HG03108 (cell line): ENCODE data around the gene TTLL6.
"Not testable (repeated sequence)": the region's sequence is repeated elsewhere in the genome, so short reads cannot be mapped to it uniquely, and the experiment has no call there.

Experiments
- ATAC-seq: cut with Tn5 transposase; IDR thresholded peaks from one replicate; pipeline ENCODE4 v1.9.1; 2021; ENCODE audit warnings: moderate library complexity; ENCODE audit not compliant: unreplicated experiment

TTLL6 gene

DNA sequence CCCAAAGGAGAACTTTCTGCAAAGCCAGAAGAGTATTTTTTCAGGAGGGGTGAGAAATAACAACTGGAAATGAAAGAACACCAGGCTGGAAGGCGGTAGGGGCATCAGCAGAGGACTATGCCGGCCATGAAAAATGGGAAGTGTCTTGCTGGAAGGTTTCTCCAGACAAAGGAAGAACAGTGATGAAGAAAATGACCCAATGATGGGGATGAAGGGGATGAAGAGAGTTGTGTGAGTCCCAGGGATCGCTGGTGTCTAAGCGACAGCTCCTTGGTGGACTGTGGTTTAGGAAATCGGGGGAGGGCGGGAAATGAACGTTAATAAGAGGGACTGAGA lies 623 bp downstream of the TTLL6 start:
- no peak for ATAC-seq

- ATAC-seq: no peak
Measured at GRCh38 chr17:48815311-48815710, 1.7 kb downstream of the TTLL6 start.

DNA sequence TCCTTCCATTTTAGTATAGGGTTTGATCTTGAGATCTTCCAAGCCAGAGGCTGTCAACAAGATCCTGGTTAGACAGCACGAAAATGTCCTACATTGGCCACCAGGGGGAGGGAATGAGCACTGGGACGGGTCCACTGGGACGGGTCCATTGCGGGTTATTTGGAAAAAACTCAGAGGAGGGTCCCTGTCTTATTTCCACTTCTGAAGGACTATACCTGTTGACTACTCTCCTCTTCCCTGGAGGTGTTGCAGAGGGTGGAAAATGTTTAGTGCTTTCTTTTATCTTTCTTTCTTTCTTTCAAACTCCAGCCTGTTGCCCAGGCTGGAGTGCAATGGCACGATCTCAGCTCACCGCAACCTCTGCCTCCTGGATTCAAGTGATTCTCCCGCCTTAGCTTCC lies 2.5 kb downstream of the TTLL6 start:
- ATAC-seq: no peak

- ATAC-seq: no peak
Measured at GRCh38 chr17:48812001-48812400, 5.0 kb downstream of the TTLL6 start.

GRCh38 chr17:48809182-48809581 lies 7.8 kb downstream of the TTLL6 start:
- no peak for ATAC-seq

DNA sequence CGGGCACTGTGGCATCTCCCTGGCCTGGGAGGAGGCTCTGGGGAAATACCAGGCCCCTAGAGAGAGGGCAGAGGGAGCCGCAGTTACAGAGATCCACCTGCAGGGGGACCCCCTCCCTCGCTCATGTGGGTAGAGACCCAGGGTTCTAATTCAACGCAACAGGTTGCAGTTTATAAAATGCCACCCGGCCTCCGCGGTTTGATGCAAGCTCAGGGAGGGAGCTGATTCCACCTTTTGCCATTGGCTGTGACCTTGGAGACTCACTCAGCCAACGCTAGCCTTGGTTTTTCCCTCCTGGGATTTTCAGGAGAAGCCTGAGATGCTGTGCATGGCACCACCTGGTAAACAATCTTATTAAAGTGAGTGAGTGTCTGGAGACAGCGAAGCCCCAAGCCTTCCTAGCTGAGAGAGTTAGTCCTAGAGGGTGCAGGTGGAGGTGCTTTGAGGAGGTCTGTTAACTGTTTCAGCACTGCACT lies 12.1 kb downstream of the TTLL6 start:
- no peak for ATAC-seq

DNA sequence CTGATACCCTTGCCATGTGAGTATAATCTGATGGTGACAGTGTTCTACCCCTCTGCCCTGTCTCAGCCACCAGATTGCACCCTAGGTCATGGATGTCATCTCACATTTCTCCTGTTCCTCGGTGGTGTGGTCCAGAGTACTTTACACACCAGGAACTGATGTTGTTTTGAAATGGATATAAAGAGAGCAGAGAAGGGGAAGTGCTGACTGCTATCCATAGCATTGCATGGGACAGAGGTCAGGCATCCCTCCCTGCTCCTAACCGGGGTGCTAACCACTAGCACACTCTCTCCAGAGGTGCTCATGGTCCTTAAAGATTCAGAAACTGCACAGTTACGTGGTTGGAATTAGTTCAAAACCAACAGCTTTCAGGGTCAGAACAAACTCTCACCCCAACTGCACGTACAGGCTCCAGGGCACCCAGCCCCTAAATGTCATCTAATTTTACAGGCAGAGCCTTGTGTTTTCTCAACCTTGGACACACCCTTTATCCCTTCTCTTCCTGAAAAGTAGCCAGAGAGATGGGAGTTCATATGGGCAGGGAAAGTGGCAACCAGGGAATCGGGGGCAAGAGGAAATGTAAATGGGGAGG lies 16.3 kb downstream of the TTLL6 start:
- no peak for ATAC-seq

DNA sequence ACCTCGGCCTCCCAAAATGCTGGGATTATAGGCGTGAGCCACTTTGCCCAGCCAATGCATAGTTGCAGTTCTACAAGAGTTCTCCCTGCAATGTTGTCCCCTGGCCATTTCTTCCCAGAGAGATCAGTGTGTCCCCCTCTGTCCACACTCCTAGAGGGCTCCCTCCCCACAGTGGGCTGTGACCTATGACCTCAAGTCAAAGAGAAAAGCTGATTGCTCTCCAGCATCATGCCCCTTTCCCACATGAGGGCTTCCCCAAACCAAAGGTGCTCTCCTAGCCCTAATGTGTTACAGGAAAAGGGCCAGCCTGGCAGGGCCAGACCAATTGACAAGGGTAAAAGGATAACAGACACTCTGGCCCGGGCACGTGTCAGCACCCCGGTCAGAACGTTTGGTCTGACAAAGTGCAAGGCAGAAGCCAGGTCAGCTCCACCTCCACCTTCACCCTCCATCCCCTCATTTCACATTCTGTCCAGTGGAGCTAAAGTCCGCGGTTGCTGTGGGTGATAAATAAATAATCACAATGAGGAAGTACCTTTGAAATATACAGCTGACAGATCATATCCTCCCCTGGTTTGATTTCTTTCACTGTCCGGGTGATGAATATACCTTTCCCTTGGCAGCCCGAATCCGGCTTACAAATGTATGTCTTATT lies 17.8 kb downstream of the TTLL6 start:
- ATAC-seq: no peak

GRCh38 chr17:48796163-48796522 lies 20.9 kb downstream of the TTLL6 start:
- not testable (repeated sequence) for ATAC-seq

GRCh38 chr17:48795444-48796162 lies 21.4 kb downstream of the TTLL6 start:
- no peak for ATAC-seq

DNA sequence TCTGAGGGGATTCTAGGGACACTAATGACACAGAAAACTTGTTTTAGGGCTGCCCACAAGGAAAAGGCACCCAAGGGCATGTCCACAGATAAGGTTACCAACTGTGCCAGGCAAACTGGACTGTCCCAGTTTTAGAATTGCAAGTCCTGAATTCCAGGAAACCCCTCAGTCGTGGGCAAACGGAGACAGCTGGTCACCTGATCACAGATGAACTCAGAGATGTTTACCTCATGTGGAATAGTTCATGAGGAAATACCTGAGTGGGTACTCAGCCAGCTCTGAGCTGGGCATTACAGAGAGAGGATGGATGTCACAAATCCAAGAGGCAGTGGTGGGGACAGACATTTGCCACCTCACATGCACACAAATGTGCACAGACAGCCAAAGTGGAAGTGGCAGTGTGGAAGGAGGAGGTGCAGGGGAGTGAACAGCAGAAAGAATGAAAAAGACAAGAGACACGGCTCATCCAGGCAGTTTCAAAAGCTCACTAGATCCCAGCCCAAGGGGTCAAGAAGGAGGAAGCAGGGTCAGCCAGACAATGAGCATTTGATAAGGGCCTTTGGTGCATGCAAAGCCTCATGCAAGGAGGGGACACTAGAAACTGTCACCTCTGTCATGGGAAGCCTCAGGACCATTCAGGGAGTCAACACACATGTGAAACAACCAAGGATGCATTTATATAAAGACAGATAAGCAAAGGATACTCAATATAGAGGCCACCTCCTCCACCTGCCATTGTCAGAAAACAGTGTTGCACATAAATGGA lies 24.8 kb downstream of the TTLL6 start:
- ATAC-seq: no peak

DNA sequence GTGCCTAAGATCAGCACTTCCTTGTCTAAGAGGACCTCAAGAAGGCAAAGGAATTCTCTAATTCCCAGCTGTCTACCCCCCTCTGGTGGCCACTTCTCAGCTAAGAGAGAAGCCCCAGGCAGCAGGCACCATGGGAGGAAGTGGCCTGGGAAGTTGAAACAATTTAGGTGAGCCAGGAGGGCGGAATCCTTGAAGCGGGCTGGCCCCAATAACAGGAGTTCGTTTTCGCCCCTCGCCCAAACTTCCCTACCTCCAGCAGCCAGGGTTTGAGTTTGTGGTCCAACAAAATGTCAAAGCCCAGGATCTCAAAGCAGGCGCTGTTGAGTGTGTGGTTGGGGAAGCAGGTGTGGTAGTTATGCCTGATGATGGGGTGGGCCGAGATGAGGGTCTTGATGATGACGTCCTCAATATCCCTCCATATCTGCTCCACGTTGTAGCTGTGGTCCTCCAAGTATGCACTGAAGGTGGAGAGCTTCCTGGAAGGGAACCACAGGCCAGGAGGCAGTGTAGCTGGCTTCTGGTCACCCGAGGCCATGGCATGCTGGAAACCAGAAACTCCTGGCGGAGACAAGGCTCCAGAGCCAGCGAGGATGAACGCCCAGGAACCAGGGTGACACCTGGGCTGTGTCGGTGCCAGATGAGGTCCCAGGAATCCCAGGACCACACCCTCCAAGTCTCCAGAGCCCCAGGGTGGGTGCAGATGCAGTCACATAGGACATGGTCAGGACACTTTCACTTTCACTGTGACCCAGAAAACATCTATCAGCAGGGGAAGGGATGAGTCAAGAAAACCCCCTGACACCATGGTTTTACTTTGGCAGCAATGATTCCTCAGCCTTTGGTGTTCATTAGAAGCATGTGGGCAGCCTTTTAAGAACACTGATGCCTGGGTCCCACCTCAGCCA lies 25.6 kb downstream of the TTLL6 start:
- no peak for ATAC-seq

GRCh38 chr17:48790607-48791127 lies 26.4 kb downstream of the TTLL6 start:
- ATAC-seq: no peak

DNA sequence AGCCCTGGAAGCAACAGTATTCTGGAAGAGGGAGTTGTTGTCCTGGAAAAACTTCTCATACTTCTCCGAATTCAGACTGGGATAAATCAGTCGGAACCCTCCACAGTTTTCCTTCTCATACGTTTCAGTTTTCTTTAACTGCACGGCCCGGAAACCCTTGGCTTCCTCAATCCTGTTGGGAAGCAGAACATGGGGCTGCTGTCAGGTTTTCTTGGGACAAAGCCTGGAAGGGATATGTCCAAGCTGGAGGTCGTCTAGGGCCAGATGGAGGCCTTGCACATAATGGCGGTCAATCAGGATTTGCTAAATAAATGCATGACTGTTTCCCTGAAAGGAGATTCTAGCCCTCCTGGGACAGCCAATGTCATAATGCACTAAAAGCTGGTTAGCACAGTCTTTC lies 29.2 kb downstream of the TTLL6 start:
- no peak for ATAC-seq

DNA sequence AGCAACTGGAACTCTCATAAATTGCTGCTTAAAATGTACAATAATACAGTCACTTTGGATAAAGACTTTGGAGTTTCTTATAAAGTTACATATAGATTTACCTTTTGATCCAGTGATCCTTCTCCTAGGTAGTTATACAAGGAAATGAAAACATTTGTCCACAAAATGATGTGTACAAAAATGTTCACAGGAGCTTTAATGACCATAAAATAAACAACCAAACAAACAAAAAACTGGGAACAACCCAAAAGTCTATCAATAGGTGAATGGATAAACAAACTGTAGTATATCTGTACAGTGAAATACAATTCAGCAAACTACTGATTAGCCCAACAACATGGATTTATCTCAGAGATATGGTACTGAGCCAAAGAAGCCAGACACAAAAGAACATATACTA lies 37.6 kb downstream of the TTLL6 start:
- ATAC-seq: no peak

GRCh38 chr17:48776602-48777001 lies 40.4 kb downstream of the TTLL6 start:
- ATAC-seq: no peak

DNA sequence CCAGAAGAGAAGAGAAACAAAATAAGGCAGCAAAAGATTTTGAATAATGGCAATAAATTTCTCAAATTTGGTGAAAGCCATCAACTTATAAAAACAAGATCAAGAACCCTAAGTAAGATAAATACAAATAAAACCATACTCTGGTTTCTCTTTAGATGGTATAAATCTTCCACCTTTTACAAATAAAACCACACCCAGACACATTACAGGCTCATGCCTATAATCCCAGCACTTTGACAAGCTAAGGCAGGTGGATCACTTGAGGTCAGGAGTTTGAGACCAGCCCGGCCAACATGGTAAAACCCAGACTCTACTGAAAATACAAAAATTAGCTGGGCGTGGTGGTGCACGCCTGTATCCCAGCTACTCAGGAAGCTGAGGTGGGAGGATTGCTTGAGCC lies 43.8 kb downstream of the TTLL6 start:
- no peak for ATAC-seq

GRCh38 chr17:48770954-48771353 lies 46.1 kb downstream of the TTLL6 start:
- no peak for ATAC-seq

DNA sequence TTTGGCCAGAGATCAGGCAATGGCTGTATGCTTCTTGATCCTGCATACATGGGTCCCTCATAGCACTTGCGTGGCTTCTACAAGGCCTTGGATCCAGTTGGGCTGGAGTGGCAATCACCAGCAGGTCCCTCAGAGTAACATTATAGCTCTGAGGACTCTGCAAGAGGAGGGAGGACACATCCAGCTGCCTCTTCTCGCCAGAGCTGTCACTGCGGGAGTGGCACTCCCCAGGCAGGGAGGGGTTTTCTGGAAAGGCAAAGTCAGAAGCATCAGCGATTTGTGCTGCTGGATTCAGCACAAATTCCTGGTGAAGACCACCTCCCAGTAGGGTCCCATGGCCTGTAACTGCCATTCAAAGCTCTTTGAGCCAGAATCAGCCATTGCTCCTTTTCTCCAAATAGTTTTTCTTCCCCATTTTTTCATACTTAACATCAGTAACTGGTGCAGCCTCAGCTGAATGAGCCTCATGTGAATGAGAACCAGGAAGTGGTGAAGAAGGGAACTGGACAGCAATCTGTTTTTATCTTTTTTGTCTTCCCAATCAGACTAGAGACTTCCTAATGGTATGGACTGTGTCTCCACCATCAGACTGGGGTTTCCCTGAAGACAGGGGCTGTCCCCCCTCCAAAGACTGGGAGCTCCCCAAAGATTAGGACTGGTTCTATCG lies 47.9 kb downstream of the TTLL6 start:
- no peak for ATAC-seq

GRCh38 chr17:48767263-48767774 lies 49.7 kb downstream of the TTLL6 start:
- ATAC-seq: no peak
